ENCODE results near the gene BRINP1. TPM values are rescaled to one million over a fixed set of nuclear protein-coding genes. Genes with fewer than 3 reads are reported as not detected.

BRINP1 gene, protein sequence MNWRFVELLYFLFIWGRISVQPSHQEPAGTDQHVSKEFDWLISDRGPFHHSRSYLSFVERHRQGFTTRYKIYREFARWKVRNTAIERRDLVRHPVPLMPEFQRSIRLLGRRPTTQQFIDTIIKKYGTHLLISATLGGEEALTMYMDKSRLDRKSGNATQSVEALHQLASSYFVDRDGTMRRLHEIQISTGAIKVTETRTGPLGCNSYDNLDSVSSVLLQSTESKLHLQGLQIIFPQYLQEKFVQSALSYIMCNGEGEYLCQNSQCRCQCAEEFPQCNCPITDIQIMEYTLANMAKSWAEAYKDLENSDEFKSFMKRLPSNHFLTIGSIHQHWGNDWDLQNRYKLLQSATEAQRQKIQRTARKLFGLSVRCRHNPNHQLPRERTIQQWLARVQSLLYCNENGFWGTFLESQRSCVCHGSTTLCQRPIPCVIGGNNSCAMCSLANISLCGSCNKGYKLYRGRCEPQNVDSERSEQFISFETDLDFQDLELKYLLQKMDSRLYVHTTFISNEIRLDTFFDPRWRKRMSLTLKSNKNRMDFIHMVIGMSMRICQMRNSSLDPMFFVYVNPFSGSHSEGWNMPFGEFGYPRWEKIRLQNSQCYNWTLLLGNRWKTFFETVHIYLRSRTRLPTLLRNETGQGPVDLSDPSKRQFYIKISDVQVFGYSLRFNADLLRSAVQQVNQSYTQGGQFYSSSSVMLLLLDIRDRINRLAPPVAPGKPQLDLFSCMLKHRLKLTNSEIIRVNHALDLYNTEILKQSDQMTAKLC
- total RNA-seq (2022; extraction: Qiagen RNA extraction), result 0.14 to 0.23 TPM (median 0.17 TPM) in 5 replicates

GRCh38 chr9:119368681-119369581, at the start of gene BRINP1:
BRINP1 (minus strand) TSS chr9:119369435; CDS start chr9:119313355, 56,080 bp downstream.

Data from A549 treated with Hydrocortisone at 1 μM for 4 hours (cell line).